GM12873 (cell line): ENCODE measurements around the gene NPTX1.

ENCODE experiments used
- TF ChIP-seq, protein P1 (sequence below): IDR thresholded peaks from 2 replicates; pipeline ENCODE4 v1.5.1; 2012; ENCODE audit warnings: low read depth, mild to moderate bottlenecking, moderate library complexity, low read length, control low read depth; ENCODE audit not compliant: insufficient read depth; ENCODE audit errors: missing control alignments

Gene NPTX1

GRCh38 chr17:80492343-80493136, 16.1 kb upstream of the NPTX1 start:
- TF ChIP-seq, protein P1, sequence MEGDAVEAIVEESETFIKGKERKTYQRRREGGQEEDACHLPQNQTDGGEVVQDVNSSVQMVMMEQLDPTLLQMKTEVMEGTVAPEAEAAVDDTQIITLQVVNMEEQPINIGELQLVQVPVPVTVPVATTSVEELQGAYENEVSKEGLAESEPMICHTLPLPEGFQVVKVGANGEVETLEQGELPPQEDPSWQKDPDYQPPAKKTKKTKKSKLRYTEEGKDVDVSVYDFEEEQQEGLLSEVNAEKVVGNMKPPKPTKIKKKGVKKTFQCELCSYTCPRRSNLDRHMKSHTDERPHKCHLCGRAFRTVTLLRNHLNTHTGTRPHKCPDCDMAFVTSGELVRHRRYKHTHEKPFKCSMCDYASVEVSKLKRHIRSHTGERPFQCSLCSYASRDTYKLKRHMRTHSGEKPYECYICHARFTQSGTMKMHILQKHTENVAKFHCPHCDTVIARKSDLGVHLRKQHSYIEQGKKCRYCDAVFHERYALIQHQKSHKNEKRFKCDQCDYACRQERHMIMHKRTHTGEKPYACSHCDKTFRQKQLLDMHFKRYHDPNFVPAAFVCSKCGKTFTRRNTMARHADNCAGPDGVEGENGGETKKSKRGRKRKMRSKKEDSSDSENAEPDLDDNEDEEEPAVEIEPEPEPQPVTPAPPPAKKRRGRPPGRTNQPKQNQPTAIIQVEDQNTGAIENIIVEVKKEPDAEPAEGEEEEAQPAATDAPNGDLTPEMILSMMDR, result no peak

DNA sequence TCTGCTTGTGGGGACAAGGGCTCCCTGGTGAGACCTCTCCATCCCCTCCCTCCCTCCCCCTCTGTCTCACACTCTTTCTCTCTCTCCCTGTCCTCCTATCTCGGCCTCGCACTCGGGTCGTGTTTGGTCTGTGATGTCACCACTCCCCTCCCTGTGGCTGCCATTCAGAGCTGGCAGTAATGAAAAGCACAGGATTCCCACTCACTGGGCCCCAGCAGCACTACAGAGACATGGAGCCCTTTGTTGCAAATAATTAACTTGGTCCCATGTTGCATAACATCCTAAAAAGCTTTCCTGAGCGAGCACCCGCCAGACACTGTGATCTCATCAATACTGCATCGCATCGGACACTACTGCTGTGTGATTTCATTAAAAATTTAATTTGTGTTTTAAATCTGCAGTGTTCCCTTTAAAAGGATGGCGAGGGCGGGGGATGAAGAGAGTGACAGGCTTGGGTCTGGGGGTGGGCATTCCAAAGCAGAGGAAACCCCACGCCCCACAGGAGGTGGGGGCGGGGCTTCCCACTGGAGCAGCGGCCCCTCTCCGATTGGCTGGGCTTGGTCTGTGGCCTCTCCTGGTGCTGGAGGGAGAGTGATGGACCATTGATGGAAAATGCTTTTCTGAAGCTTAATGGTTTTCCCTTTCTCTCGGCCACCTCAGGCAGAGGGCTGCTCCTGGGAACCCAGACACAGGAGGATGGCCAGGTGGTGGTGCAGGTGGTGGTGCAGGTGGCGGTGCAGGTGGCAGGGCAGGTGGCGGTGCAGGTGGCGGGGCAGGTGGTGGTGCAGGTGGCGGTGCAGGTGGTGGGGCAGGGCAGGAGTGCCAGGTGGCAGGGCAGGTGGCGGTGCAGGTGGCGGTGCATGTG, 15.3 kb upstream of the NPTX1 start:
- TF ChIP-seq, protein P1, result no peak

- TF ChIP-seq, protein P1, result no peak
These were observed 11.1 kb upstream of the NPTX1 start for GRCh38 chr17:80487511-80487910.

- TF ChIP-seq, protein P1, result no peak
These were observed 10.3 kb upstream of the NPTX1 start for GRCh38 chr17:80486692-80487091.

DNA sequence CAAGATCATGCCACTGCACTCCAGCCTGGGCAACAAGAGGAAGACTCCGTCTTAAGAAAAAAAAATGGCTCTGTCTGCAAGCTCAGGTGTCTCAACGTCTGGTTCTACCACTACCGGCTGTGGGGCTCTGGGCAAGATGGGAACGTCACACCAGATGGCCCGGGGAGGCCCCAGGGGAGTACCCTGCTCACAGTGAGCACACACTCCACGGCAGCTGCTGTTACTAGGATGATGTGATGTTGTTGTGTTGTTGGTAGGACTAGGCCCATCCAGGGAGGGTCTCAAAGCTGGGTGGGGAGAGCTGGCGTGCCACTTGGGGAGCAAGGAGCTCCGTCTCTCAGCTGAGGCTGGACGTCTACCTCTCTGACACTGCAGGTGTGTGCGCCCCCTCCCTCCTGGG, 9.4 kb upstream of the NPTX1 start:
- TF ChIP-seq, protein P1, result no peak

- TF ChIP-seq, protein P1, result no peak
These were observed 6.3 kb upstream of the NPTX1 start for GRCh38 chr17:80482555-80483308.

GRCh38 chr17:80482058-80482318, 5.6 kb upstream of the NPTX1 start:
- TF ChIP-seq, protein P1, result no peak
